ENCODE results near the gene FUZ.

Gene FUZ

GRCh38 chr19:49850487-49851342 is 37.6 kb upstream of the FUZ start, which contains the start of gene PTOV1:
Gene PTOV1 (plus strand): TSS chr19:49851159.
- peak; percentile 87 for DNase-seq

- DNase-seq = no peak
Observed at GRCh38 chr19:49850221-49850486, 37.1 kb upstream of the FUZ start.

GRCh38 chr19:49849433-49850220 is 36.5 kb upstream of the FUZ start:
- DNase-seq = no peak

- no peak for DNase-seq
Observed at GRCh38 chr19:49848938-49849337, 35.8 kb upstream of the FUZ start.

DNA sequence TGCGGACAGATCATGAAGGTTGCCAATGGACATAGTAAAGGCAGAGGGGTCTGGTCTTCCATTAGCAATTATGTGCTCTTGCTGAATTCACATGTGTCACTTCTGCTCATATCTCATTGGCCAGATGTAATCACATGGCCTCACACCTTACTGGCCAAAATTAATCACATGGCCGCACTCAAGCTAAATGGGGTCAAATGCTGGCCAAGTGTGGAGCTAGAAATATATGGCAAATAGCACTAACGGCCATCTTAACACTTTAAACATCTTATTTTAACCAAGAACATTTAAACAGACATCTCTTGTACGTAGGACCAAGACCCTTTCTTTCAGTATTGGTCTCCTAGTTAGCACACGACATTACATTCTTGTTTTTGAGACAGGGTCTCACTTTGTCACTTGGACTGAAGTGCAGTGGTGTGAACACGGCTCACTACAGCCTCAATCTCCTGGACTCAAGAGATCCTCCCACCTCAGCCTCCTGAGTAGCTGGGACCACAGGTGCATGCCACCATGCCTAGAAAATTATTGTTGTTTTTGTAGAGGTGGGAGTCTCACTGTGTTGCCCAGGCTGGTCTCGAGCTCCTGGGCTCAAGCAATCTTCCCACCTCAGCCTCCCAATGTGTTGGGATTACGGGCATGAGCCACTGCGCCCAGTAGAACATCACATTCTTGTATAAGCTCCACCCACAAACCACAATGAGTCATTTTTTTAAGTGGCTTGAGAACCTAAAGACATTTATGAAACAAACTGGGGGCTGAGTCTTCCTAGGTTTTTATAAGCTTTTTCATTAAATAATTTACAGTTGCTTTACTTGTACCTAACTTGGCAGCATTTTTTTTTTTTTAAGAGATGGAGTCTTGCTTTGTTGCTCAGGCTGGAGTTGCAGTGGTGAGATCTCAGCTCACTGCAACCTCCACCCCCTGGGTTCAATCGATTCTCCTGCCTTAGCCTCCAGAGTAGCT is 34.9 kb upstream of the FUZ start:
- no peak for DNase-seq

- no peak for DNase-seq
Observed at GRCh38 chr19:49846408-49846807, 33.3 kb upstream of the FUZ start.

DNA sequence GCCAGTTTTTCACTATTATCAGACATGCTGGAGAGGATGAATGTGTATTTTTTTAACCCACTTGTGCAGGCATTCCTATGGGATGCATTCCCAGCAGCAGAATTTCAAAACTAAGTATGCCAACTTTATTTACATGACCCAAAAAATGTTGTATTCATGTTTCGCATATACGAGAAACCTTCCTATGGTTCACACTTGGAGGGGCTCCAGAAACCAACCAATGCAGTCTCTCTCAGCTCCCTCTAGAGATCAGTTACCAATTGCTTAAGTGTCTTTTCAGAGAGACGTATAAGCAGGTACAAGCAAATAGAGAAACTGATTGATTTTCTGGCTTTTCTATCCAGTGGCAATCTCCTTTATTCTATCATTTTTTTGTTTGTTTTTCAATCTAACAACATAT is 32.3 kb upstream of the FUZ start:
- no peak for DNase-seq

DNA sequence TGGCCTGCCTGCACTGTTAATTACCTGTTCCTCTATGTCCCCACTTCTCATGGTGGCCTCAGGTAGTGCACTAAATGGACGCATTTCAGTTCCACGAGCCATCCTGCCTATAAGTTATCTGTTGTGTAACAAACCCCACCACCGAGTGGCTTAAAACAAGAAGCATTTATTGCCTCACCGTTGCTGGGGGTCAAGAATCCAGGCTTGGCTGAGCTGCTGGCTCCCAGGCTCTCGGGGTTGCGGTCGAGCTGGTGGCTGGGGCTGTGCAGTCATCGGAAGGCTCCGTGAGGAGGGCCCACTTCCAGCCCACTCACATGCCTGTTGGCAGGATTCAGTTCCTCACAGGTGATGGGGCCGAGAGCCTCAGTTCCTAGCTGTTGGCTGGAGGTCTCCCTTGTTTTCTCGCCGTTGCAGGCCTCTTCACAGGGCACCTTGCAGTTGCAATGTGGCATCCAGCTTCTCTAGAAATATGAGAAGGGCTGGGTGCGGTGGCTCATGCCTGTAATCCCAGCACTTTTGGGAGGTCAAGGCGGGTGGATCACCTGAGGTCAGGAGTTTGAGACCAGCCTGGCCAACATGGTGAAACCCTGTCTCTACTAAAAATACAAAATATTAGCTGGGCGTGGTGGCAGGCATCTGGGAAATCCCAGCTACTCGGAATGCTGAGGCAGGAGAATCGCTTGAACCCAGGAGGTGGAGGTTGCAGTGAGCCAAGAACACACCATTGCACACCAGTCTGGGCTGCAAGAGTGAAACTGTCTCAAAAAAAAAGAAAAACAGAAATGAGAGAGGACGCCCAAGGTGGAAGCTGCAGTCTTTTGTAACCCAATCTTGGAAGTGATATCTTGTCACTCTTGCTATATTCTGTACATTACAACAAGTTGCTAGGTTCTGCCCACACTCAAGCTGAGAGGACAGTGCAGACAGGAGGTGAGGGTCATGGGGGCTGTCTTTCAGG is 31.3 kb upstream of the FUZ start:
- DNase-seq = no peak

GRCh38 chr19:49843265-49843664 is 30.2 kb upstream of the FUZ start:
- DNase-seq = no peak

- DNase-seq = no peak
Observed at GRCh38 chr19:49840736-49841249, 27.7 kb upstream of the FUZ start.

DNA sequence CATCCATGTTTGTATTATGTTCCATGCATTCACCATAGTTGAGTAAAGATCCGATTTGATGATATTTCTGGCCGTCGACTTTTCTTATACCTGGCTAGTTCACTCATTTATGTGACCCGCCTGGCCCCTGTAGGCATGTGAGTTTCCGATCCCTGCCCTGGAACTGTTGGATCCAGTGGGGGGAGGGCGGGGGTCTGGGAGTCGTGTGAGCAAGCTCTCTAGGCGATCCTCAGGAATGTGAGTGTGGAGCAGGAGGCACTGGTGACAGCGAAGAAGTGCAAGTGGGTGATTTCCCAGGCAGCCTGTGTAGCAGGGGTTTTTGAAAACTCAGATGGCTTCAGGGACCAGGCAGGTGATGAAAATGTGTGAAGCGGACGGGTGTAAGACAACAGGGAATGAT is 27.2 kb upstream of the FUZ start:
- no peak for DNase-seq

- DNase-seq = no peak
Observed at GRCh38 chr19:49839713-49840112, 26.6 kb upstream of the FUZ start.

DNA sequence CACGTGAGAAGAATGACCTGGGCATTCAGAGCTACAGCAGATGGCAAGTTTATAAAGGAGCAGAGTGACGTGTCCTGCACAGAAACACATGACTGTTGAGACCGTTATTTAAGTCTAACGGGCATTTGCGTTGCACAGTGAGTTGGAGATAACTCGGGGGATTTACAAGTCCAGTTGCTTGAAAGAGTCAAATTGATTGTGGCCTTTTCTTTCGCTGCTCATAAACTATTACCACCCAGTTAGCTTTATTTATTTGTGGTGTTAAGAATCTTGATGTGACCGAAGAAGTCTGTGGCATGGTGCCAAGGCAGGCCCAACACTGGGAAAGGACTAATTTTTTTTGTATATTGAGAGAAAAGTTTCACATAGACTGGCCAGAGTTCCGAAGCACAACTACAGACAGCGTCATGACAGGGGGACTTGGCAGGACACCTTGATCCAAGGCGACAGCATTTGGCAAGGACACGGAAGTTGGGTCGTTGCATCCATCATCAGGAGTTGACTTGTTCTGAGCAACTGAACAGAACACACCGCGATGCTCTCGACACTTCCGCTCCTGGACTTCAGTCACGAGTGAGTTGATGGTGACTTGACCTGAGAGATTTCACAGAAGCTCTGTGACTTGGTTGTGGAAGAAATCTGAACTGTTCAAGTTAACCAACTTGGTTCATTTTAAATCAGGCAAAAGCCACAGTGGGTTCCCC is 25.9 kb upstream of the FUZ start:
- DNase-seq = no peak

- no peak for DNase-seq
Observed at GRCh38 chr19:49837425-49837824, 24.3 kb upstream of the FUZ start.

GRCh38 chr19:49837009-49837310 is 23.9 kb upstream of the FUZ start:
- DNase-seq = no peak

DNA sequence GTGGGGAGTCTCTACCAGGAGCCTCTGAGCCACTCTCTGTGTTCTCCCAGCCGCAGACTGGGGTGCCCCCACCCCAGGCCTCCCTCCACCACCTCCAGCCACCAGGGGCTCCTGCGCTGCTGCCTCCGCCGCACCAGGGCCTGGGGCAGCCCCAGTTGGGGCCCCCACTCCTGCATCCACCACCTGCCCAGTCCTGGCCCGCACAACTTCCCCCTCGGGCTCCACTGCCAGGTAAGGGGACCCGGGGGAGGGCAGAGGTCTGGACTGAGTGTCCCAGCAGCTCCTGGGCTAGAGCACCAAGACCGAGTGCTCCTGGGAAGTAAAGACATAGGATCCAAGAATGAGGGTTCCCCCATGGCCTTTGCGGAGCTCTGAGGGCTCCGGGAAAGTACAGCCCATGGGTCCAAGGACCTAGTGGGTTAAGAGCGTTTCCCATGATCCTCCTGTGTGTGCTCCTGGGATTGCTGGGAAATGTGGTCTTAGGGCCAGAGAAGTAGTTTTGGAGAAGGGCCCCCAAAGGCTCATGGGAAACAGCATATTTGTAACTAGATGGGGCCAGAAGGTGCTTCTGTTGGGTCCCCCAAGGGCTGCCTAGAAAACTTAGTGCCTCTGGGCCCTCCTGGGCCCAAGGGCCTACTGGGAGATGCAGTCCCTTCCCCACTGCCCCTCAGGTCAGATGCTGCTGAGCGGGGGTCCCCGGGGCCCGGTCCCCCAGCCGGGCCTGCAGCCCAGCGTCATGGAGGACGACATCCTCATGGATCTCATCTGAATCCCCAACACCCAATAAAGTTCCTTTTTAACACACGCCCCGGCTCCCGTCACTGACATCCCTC is 23.3 kb upstream of the FUZ start:
- DNase-seq = no peak

GRCh38 chr19:49835562-49835961 is 22.5 kb upstream of the FUZ start:
- DNase-seq = no peak

GRCh38 chr19:49833599-49833998 is 20.5 kb upstream of the FUZ start:
- DNase-seq = no peak

DNA sequence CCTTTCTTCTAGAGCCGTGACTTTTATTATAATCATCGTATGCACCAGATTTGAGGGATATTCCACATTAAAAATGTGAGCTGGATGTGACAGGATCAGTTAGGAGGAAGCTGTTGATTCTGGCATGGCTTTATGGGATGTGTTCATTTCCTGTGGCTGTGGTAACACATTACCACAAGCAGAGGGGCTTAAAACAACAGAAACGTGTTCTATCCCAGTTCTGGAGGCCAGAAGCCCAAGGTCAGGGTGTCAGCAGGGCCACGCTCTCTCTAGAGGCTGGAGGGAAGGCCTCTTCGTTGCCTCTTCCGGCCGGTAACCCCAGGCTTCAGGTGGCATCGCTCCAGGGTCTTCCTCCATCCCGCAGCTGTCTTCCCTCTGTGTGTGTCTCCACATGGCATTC is 19.5 kb upstream of the FUZ start:
- no peak for DNase-seq

GRCh38 chr19:49831592-49831991 is 18.5 kb upstream of the FUZ start:
- DNase-seq = no peak

All from COR-L47 (cell line).